PFSK-1 (cell line): Measurements from ENCODE around the gene ASPHD2.
A peak's percentile ranks its signal among the peaks of the same experiment; 100 is the strongest.

Experiments
- FOXP2 ChIP-seq: optimal IDR thresholded peaks from 2 replicates; pipeline ENCODE3; 2011; ENCODE audit warnings: borderline replicate concordance, control low read depth, inconsistent platforms; ENCODE audit not compliant: insufficient read depth; ENCODE audit errors: extremely low read length, extremely low read depth
- POLR2AphosphoS5 ChIP-seq: IDR thresholded peaks from 2 replicates; pipeline ENCODE4 v1.6.1; 2012; ENCODE audit warnings: low read depth, mild to moderate bottlenecking, control low read depth, low read length, moderate library complexity
- REST ChIP-seq, 2 experiments: IDR thresholded peaks; 2 replicates each; pipeline versions ENCODE4 v1.6.1 to v1.8.0; 2011 to 2012; ENCODE audit warnings: low read depth in 2 of 2, low read length in 2 of 2, control low read depth in 1 of 2, inconsistent platforms in 1 of 2, mild to moderate bottlenecking in 1 of 2, moderate library complexity in 1 of 2; ENCODE audit not compliant: insufficient read depth in 1 of 2
- SIN3A ChIP-seq: IDR thresholded peaks from 2 replicates; pipeline ENCODE4 v1.6.1; 2012; ENCODE audit warnings: mild to moderate bottlenecking, low read length, moderate library complexity, borderline replicate concordance; ENCODE audit not compliant: insufficient read depth
- TAF1 ChIP-seq: IDR thresholded peaks from 2 replicates; pipeline ENCODE4 v1.6.1; 2012; ENCODE audit warnings: low read length, control low read depth, borderline replicate concordance; ENCODE audit not compliant: insufficient read depth

ASPHD2 gene

GRCh38 chr22:26462641-26463040, 33.6 kb downstream of the ASPHD2 start:
- TF ChIP-seq REST (IDR thresholded peaks at IDR 0.05; ENCODE audit: insufficient read depth in 1 of 2, low read depth in 2 of 2, low read length in 2 of 2) (no peak), FOXP2 (no peak), POLR2AphosphoS5 (no peak), TAF1 (no peak), SIN3A (no peak)

- peak in 1 of 2 experiments; percentile 66; a peak in 1 of 4 replicates for TF ChIP-seq REST (IDR thresholded peaks at IDR 0.05; ENCODE audit: insufficient read depth in 1 of 2, low read depth in 2 of 2, low read length in 2 of 2)
- peak; percentile 26 for TF ChIP-seq FOXP2
- TF ChIP-seq POLR2AphosphoS5 = no peak
- no peak for TF ChIP-seq SIN3A
These were observed 34.1 kb downstream of the ASPHD2 start for GRCh38 chr22:26463101-26463661.

- TF ChIP-seq REST (IDR thresholded peaks at IDR 0.05; ENCODE audit: insufficient read depth in 1 of 2, low read depth in 2 of 2, low read length in 2 of 2) = no peak
- TF ChIP-seq SIN3A = no peak
- no peak for TF ChIP-seq POLR2AphosphoS5
- no peak for TF ChIP-seq TAF1
- no peak for TF ChIP-seq FOXP2
These were observed 34.6 kb downstream of the ASPHD2 start for GRCh38 chr22:26463688-26464087.

- no peak for TF ChIP-seq REST (IDR thresholded peaks at IDR 0.05; ENCODE audit: insufficient read depth in 1 of 2, low read depth in 2 of 2, low read length in 2 of 2)
- no peak for TF ChIP-seq POLR2AphosphoS5
- no peak for TF ChIP-seq FOXP2
- TF ChIP-seq TAF1 = no peak
- TF ChIP-seq SIN3A = no peak
These were observed 35.3 kb downstream of the ASPHD2 start for GRCh38 chr22:26464312-26464711.

GRCh38 chr22:26466196-26466595, 37.1 kb downstream of the ASPHD2 start:
- no peak for TF ChIP-seq FOXP2
- no peak for TF ChIP-seq POLR2AphosphoS5
- TF ChIP-seq SIN3A = no peak
- TF ChIP-seq TAF1 = no peak
- TF ChIP-seq REST (IDR thresholded peaks at IDR 0.05; ENCODE audit: insufficient read depth in 1 of 2, low read depth in 2 of 2, low read length in 2 of 2) = no peak
